GM21360 (cell line): ENCODE measurements around the gene TP73.

Experiments used
- ATAC-seq: cut with Tn5 transposase; IDR thresholded peaks from one replicate; pipeline ENCODE4 v1.9.1; 2021; ENCODE audit warnings: mild to moderate bottlenecking, moderate library complexity; ENCODE audit not compliant: unreplicated experiment

TP73 gene

DNA sequence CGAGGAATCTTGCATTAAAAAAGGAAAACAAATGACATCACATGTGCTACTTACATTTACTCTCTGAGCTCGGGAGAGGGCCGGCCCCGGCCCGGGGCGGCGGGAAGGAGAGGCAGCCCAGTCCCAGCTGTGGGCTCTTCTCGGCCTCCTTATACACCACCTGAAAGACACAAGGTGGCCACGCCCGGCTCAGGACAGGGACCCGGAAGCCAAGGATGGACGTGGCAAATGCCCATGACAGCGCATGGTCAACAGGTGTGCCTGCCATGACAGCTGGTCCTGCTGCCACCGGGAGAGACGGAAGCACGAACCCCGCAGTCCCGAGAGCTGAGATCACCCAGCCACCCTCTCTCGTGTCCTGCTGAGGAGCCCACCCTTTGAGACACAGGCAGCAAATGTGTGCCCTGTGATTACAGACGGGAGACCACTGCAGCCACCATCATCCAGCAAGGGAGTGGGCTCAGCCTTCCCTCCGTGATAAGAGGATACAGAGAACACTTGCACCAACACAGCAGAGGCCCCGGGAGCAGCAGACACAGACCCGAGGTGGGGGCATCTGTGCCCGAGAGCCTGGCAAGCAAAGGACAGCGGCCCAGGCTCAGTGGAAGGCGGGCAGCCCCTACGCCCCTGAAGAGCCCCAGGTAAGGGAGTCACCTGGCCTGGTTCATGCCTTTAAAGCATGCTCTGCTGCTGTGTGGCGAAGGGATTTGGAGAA lies 18.8 kb upstream of the TP73 start:
- no peak for ATAC-seq

DNA sequence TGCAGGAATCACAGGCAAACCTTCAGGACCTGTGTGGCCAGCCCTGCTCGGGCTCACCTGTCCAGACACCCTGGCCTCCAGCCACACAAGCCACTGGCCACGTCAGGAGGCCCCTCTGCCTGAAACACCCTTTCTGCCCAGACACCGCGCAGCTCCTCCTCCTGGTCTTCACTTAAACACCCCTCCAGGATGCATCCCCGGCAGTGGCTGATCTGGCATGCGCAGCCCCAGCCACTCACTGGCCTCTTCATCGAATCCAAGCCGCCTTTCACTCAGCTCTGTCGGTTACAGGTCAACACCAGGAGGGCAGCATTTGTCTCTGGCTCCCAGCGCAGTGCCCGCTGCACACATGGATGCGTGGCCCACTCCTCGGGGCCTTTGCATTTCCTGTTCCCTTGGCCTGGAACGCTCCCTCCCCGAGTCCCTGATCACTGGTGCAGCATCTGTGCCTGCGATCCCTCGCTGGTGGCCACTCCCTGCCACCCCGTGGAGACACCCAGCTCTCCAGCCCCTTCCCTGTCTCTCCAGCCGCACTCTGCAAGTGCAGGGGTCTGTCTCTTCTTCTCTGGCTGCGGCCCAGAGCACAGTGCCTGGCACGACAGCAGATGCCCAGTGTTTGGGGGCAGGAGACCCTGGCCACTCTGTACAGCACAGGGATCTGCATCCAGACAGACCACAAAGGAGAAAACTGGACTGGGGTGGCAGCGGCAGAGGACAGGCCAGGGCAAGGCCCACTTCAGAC lies 18.1 kb upstream of the TP73 start:
- no peak for ATAC-seq

DNA sequence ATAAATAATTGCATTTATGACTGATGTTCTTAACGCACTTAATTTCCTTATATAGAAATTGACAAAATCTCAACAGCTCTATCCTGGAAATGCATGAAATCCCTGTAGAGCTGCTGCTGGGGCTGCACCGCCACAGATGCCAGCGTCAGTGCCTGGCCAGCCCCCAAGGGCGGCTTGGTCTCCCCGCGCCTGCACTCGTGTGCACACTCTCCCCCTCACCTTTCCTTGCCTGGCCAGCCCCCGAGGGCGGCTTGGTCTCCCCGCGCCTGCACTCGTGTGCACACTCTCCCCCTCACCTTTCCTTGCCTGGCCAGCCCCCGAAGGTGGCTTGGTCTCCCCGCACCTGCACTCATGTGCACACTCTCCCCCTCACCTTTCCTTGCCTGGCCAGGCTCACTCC lies 16.2 kb upstream of the TP73 start:
- no peak for ATAC-seq

DNA sequence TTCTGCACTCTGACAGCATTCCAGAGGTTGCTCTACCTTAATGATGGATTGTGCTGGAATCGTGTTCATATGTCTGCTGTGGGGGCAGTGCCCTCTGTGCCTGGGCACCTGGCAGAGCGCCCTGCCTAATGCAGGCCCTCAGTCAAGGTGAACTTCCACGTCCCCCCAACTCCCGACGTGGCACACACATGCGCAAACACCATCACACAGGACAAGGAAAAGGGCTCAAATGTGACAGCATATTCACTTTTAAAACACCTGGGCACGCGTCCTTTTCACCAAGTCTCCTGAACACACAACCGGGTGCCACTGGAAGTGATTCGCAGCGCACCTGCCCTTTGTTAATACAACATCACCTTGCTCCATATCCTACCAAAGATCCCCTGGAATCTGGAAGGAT lies 15.8 kb upstream of the TP73 start:
- no peak for ATAC-seq

DNA sequence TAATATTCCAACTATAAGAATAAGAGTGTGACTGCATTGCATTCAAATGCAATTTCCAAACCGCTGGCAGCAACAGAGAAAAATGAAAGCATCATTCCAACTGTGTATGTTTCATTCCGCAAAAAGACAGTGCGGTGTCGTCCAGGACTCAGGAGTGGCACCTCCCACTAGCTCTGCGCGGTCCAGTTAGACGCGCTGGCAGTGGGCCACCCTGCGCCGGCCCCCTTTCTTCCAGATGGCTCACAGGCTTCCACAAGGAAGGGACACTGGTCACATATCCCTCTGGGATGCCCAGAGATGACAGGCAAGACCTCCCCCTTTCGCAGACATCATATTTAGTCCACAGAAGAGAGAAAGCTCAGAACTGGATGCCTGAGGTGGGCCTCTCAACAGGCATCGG lies 14.3 kb upstream of the TP73 start:
- ATAC-seq, result no peak

DNA sequence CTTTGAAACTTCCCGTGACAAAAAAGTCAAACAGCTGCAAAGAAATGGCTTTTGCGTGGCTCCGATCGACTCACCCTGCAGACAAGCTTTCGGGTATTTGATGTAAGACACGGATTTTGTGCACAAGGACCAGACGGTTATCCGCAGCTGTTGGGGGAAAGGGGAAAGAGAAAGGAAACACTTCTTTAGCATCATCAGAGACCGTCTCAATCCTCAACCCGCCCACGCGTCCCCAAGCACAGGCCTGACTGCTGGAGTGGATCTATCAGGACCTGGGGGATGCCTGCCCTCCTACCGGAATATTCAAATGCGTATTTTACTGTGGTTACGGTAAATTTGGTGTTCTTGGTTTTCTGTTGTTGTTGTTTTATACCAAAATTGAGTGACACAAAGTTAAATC lies 13.6 kb upstream of the TP73 start:
- ATAC-seq, result no peak

DNA sequence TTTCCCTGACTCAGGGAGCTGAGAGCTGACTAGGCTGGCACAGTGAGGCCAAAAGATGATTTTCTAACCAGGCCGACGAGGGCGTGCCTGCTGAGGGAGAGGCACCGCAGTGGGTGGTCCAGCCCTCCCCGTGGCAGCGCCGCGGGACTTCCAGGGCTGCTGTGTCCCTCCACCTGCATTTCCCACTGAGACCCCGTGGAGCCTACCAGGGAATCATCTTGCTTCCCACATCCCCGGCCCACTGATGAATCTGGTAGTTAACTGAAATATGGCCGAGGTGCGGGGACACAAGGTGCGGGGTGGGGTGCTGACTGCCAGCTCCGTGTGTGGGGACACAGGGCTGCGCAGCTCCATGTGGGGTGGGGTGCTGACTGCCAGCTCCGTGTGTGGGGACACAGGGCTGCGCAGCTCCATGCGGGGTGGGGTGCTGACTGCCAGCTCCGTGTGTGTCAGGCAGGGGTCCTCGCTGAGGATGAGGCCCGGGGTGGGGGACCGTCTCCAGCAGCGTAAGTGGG lies 12.9 kb upstream of the TP73 start:
- no peak for ATAC-seq

DNA sequence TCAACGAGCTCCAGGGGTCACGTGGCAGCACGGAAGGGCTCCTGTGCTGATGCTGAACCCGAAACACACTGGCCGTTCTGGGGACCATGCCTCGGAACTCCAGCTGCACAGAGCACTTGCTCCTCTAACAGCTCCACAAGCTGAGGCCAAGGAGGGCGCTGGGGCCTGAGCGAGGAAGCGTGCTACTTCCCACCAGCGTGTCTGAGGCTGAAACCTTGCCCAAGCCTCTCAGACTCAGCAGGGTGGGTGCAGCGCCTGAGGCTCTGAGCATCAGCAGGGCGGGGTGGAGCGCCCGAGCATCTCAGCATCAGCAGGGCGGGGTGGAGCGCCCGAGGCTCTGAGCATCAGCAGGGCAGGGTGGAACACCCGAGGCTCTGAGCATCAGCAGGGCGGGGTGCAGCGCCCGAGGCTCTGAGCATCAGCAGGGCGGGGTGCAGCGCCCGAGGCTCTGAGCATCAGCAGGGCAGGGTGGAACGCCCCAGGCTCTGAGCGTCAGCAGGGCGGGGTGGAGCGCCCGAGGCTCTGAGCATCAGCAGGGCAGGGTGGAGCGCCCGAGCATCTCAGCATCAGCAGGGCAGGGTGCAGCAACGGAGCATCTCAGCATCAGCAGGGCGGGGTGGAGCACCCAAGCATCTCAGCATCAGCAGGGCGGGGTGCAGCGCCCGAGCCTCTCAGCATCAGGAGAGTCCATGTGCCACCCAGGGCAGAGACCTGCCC lies 12.0 kb upstream of the TP73 start:
- ATAC-seq, result no peak

DNA sequence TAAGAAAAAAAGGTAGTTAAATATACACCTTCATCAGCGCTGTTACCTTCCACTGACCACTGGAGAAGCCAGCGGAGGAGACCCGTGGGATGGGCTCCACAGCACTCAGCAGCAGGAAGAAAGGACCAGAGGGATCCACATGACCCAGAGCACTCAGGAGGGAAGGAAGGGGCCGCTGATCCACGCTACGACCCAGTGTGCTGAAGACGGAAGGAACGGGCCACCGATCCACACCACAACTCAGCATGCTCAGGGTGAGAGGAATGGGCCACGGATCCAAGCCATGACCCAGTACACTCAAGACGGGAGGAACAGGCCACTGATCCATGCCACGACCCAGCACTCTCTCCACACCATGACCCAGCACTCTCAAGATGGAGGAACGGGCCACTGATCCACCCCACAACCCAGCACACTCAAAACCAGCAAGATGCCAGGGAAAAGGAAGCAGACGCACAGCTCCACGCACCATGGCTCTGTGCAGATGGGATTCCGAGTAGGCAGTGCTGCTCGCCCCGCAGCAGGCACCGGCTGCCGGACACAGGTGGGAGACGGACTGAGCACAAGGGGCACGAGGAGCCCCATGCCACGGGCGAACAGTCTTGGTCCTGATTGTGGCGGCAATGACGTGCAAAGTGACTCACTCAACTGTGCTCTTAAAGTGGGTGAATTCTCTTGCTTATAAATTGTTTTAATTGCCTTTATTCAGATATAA lies 11.1 kb upstream of the TP73 start:
- ATAC-seq, result no peak

DNA sequence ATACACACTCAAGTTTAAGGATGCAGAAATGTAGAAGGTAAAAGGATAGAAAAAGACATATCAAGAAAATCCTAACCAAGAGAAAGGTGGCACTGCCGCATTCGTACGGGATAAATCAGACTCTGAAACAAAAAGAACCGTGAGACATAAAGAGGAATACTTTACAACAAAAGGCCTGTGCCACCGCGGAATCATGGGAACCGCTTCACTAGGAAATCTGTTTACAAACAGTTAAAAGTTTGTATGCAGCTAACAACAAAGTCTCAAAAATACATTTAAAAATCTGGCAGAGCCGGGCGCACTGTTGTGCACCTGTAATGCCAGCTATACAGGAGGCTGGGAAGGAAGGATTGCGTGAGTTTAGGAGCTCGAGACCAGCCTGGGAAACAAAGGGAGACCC lies 10.5 kb upstream of the TP73 start:
- no peak for ATAC-seq

DNA sequence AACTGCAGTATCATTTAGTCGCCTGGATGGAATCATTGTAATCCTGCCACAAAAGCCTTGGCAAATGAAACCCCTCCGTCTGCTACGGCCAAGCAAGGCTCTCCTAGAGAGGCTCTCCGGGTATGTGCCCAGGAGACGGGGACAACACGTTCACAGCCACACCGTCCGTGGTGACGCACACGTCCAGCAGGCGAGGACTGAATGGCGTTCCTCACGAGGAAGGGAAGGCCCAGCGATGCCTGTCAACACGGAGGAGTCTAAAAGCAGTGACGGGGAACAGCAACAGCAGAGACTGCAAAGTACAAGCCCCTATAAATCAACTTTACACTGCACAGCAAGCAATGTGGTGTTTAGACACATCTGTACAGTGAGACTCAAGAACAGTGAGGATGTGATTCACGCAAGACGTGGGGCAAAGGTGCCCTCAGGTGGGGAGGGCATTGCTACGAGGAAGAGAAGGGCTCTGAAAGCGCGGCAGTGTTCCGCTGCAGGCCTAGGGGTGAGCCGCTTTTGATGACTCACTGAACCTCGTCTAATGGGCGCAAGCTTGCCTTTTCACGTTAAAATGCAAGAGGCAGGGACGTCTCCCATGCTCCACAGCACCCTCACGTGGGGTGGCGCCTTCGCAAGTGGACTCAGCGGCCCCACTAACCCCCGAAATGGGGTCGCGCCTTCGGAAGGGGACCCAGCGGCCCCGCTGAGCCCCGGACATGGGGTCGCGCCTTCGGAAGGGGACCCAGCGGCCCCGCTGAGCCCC lies 9.2 kb upstream of the TP73 start:
- no peak for ATAC-seq

DNA sequence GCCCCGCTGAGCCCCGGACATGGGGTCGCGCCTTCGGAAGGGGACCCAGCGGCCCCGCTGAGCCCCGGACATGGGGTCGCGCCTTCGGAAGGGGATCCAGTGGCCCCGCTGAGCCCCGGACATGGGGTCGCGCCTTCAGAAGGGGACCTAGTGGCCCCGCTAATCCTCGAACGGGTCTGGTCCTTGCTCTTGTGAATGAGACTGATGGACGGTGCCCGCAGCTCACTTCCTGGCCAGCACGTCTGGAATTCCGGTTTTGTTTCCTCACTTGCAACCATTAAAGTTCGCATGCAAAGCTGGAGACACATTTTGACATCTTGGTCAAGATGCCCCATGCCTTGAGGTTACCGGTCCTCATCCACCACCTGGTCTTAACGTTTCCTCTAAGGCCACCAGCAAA lies 8.0 kb upstream of the TP73 start:
- no peak for ATAC-seq

DNA sequence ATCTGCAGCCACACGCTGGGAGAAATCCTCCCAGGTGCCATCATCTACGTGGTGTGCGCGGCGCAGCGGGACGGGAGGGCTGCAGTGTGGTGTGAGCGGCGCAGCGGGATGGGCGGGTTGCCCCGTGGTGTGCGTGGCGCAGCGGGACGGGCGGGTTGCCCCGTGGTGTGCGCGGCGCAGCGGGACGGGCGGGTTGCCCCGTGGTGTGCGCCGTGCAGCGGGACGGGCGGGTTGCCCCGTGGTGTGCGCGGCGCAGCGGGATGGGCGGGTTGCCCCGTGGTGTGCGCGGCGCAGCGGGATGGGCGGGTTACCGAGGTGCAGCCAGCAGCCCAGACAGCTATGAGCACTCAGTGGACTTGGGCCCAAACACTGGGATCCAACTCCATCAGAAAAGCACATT lies 7.1 kb upstream of the TP73 start:
- no peak for ATAC-seq

DNA sequence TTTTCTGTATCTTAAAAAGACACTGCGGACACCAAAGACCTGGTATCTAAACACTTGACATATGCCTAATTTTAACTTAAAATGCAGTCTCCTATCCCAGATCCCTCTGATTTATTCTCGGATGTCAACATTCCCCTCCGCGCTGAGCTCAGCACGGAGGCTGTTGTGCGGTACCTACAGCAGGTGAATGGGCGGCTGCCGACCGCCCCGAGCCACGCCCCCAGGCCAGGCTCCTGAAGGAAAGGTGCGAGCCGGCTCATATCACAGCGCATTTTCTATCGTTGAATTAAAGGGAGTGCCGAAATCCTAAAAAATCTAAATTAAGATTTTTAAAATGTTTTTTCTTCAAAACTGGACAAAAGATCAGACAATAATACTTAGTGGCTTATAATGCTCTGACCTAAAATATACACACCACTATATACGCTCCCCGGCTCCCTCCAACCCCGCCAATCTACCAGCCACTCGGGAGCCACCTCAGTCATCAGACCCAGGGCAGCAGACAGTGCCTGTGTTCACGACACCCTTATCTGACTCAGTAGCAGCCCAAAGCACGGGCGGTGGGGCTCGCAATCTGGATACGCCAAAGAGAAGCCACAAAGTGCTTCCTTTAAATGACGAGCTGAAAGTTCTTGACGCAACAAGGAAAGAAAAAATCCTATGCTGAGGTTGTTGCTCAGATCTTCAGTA lies 6.5 kb upstream of the TP73 start:
- no peak for ATAC-seq

DNA sequence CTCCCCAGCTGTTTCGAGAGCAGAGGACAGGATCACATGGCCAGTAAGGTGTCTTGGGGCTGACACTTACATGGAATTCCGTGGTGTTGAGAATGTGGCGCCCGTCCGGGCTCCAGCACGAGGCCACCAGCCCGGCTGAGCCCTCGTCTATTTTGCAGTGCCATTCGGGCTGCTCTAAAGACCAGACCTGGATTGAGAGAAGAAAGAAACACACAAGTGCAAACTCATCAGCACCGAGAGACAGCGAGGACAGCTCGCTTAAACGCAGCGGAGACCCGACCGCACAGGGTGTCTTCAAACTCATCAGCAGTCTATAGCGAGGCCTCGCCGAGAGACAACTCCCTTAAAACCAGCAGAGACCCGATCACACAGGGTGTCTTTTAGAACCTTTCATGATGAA lies 5.7 kb upstream of the TP73 start:
- ATAC-seq, result no peak

DNA sequence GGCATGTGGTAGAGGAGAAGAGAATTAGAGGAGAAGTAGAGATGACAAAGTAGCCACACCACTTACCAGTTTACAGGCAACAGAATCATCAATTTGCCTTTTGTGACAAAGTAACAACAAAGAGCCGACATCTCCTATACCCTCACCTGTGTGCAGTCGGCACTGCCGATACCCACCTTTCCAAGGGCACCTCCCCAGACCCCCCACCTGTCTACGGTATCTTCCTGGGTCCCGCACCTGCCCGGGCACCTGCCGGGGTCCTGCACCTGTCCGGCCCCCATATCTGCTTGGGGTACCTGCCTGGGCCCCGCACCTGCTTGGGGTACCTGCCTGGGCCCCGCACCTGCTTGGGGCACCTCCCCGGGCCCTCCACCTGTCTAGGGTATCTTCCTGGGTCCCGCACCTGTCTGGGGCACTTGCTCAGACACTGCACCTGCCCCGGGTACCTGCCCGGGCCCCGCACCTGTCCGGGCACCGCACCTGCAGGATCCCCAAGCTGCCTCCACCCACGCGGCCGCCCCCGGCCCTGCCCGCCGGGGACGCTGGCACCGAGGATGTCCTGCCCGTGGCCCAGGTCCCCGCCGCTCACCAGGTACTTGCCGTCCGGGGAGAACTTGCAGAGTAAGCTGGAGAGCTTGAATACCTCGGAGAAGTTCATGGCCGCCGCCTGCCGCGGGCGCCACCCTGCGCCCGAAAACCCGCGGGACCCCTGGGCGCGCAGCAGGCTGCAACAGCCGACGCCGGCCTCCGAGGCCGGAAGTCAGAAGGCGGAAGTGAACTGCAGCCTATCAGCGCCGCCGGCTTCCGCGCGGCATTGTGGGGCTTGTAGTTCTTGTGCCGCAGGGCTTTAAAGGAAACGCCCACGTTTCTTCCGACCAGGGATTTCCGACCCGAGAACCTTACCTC lies 2.7 kb upstream of the TP73 start, which contains the start of gene WRAP73:
Gene WRAP73, minus strand, starts transcription at position 762 of the 906 bp plus-strand sequence. Its CDS starts 104 bp downstream, at position 658.
- peak; percentile 80 for ATAC-seq

DNA sequence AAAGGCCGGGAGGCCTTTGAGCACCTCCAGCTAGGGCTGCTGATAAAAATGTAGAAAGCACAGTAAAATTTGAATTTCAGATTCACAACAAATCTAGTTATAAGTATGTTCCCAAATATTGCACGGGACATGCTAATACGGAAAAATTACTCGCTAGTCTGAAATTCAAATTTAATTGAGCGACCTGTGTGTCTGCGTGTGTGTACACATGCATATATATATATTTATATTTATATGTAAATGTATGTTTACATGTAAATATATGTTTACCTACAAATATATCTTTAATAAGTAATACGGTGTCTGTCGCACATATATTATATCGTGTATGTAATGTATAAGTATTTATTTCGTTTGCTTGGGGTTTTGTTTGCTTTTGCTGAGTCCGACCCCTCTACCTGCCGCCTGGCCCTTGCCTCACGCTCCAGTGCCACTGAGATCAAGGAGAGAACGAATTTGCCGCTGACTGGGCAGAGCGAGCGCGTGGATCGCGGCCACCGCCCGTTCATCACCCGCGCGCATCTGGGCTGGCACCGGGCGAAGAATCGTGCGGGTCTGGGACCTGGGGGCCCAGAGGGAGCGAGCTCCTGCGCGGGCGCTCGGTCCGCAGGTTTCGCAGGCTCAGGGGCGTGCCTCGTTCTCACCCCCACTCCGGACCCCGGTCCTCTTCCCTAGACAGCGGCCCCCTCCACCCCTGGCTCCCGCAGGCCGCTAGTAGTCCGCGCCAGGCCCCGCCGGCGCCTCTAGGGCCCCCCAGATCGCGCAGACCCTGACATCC lies 1.9 kb upstream of the TP73 start:
- ATAC-seq, result no peak
